Naive thymus-derived CD4-positive, alpha-beta T cell (primary cell): ENCODE data around the gene STIM2. TPM values are rescaled to one million over a fixed set of nuclear protein-coding genes. Genes with fewer than 3 reads are reported as not detected.

Experiments used
- ATAC-seq: fragments of 150-1000 bp; cut with Tn5 transposase; 2 replicates; pipeline ENCODE4 v1.10.0; 2021; ENCODE audit warnings: mild to moderate bottlenecking, moderate library complexity
- CTCF ChIA-PET: fragments of 350-600 bp; sonication (Branson Sonifier 250); formaldehyde crosslinking; loops from one replicate; lab custom pipeline; 2021; ENCODE audit warnings: antibody characterized with exemption; lab: Charles Lee
- POLR2A ChIA-PET: fragments of 350-600 bp; sonication (Branson Sonifier 250); formaldehyde crosslinking; loops from one replicate; lab custom pipeline; 2021; ENCODE audit warnings: antibody characterized with exemption, inconsistent platforms; lab: Charles Lee
- DNase-seq, 9 donors: peaks; one replicate each; pipeline versions ENCODE4 v3.0.0 to v3.0.0-alpha.2; 2020 to 2022; ENCODE audit warnings: mixed read lengths in 1 of 9
- H3K27ac ChIP-seq: one replicate; pipeline ENCODE4 v1.7.0; 2013; ENCODE audit warnings: mild to moderate bottlenecking, low read depth, low read length, moderate library complexity
- H3K27me3 ChIP-seq, 2 donors: one replicate each; pipeline ENCODE4 v1.7.0; 2013; ENCODE audit warnings: low read length in 2 of 2, mild to moderate bottlenecking in 2 of 2, moderate library complexity in 2 of 2; ENCODE audit not compliant: control insufficient read depth in 2 of 2, insufficient read depth in 2 of 2
- H3K36me3 ChIP-seq, 3 experiments: 1 replicate in 2 of 3; 2 replicates in 1 of 3; pipeline ENCODE4 v1.7.0; 2013; ENCODE audit warnings: low read length in 3 of 3, mild to moderate bottlenecking in 3 of 3, moderate library complexity in 1 of 3; ENCODE audit not compliant: insufficient read depth in 3 of 3, control insufficient read depth in 2 of 3
- H3K4me1 ChIP-seq, 2 donors: one replicate each; pipeline ENCODE4 v1.7.0; 2013; ENCODE audit warnings: low read length in 2 of 2, mild to moderate bottlenecking in 2 of 2, moderate library complexity in 1 of 2; ENCODE audit not compliant: control insufficient read depth in 2 of 2, insufficient read depth in 2 of 2
- H3K4me3 ChIP-seq: 2 replicates; pipeline ENCODE4 v1.7.0; 2013; ENCODE audit warnings: mild to moderate bottlenecking, low read length
- H3K9me3 ChIP-seq, 3 experiments: 1 replicate in 2 of 3; 2 replicates in 1 of 3; pipeline ENCODE4 v1.7.0; 2013; ENCODE audit warnings: low read length in 3 of 3; ENCODE audit not compliant: control insufficient read depth in 2 of 3
- H3K27ac Mint-ChIP-seq, 9 donors: one replicate each; pipeline ENCODE4 v1.8.0; 2020 to 2022; ENCODE audit warnings: mixed read lengths in 9 of 9, mild to moderate bottlenecking in 8 of 9, moderate library complexity in 5 of 9, inconsistent platforms in 2 of 9
- H3K27me3 Mint-ChIP-seq, 5 donors: one replicate each; pipeline ENCODE4 v1.8.0; 2021 to 2022; ENCODE audit warnings: mixed read lengths in 5 of 5, mild to moderate bottlenecking in 1 of 5
- H3K36me3 Mint-ChIP-seq, 5 donors: one replicate each; pipeline ENCODE4 v1.8.0; 2020 to 2022; ENCODE audit warnings: mixed read lengths in 5 of 5, mild to moderate bottlenecking in 3 of 5, inconsistent platforms in 1 of 5
- H3K4me1 Mint-ChIP-seq, 7 donors: one replicate each; pipeline ENCODE4 v1.8.0; 2020 to 2022; ENCODE audit warnings: mixed read lengths in 7 of 7, mild to moderate bottlenecking in 3 of 7, inconsistent platforms in 1 of 7
- H3K4me3 Mint-ChIP-seq, 10 donors: one replicate each; pipeline ENCODE4 v1.8.0; 2020 to 2022; ENCODE audit warnings: mild to moderate bottlenecking in 10 of 10, mixed read lengths in 10 of 10, moderate library complexity in 6 of 10, inconsistent platforms in 2 of 10
- H3K9me3 Mint-ChIP-seq, 11 donors: one replicate each; pipeline ENCODE4 v1.8.0; 2020 to 2022; ENCODE audit warnings: mixed read lengths in 11 of 11, mild to moderate bottlenecking in 4 of 11, inconsistent platforms in 1 of 11, moderate library complexity in 1 of 11
- intact Hi-C, 2 donors: fragments of 100-400 bp; cut with micrococcal nuclease; formaldehyde crosslinking; loops; one replicate each; pipeline ENCODE4 v1.15.1; 2023
- polyA plus RNA-seq, 2 donors: library from polyadenylated mRNA; unstranded; fragments of 300-500 nt; fragmentation: Illumina TruSeq; gene quantifications; one replicate each; pipeline ENCODE4 v1.2.3, GENCODE V29; 2021
- total RNA-seq, 6 experiments: library from RNA in 5 of 6; stranded (reverse) in 5 of 6; gene quantifications; 1 replicate in 5 of 6; 2 replicates in 1 of 6; pipeline ENCODE4 v1.2.3 and lab custom pipeline; 2021 to 2026

The STIM2 gene
- total and polyA plus RNA-seq, 7 experiments from 2014 or later, result 24.6 to 103 (median 67.0) TPM

GRCh38 chr4:26953770-26954423, 93.3 kb downstream of the STIM2 start:
- POLR2A ChIA-PET, result interaction anchor here (0.8 kb wide), 1 partner anchor 39 kb away, joined by 3 read pairs; no protein-coding TSS in a partner anchor
- Histone ChIP-seq H3K4me3 (no peak overlapping the region), H3K27ac (no peak overlapping the region), H3K4me1 (peaks cover 0 to 7% of the 10 kb centered on the region in 2 donors), H3K27me3 (no peaks in the 10 kb centered on the region), H3K9me3 (no peaks in the 10 kb centered on the region), H3K36me3 (peaks cover 0 to 3% (median 0%) of the 10 kb centered on the region in 3 experiments)
- no peaks in the 10 kb centered on the region for H3K27me3 Mint-ChIP-seq
- peaks cover 0 to 21% (median 5%) of the 10 kb centered on the region in 11 donors for H3K9me3 Mint-ChIP-seq
- H3K4me3 Mint-ChIP-seq, result peak overlapping the region in 3 of 10 donors; percentile 5 to 63 (median 32)
- H3K4me1 Mint-ChIP-seq, result peaks cover 13 to 80% (median 62%) of the 10 kb centered on the region in 7 donors
- CTCF ChIA-PET, result no interaction called here
- DNase-seq, result no peak
- peaks cover under 1 to 31% (median 29%) of the 10 kb centered on the region in 5 donors for H3K36me3 Mint-ChIP-seq
- intact Hi-C loops, result loop anchor here in 1 of 2 donors (2.0 to 5.0 kb wide), 2 partner anchors 17 to 37 kb away; no protein-coding TSS in a partner anchor
- ATAC-seq, result no peak
- H3K27ac Mint-ChIP-seq, result peak overlapping the region in 2 of 9 donors; percentile 9 to 41

- POLR2A ChIA-PET, result interaction anchor here (0.6 to 0.8 kb wide), 3 partner anchors 17 to 246 kb away, joined by 3 to 4 read pairs (median 3); no protein-coding TSS in a partner anchor
- Mint-ChIP-seq H3K9me3 (peaks cover 0 to 13% (median 2%) of the 10 kb centered on the region in 11 donors), H3K4me3 (no peak overlapping the region), H3K4me1 (peaks cover 24 to 88% (median 76%) of the 10 kb centered on the region in 7 donors), H3K36me3 (peaks cover 10 to 33% (median 26%) of the 10 kb centered on the region in 5 donors), H3K27ac (peak overlapping the region in 2 of 9 donors; percentile 2 to 52), H3K27me3 (no peaks in the 10 kb centered on the region)
- CTCF ChIA-PET, result no interaction called here
- Histone ChIP-seq H3K27ac (no peak overlapping the region), H3K27me3 (no peaks in the 10 kb centered on the region), H3K9me3 (no peaks in the 10 kb centered on the region), H3K4me3 (no peak overlapping the region), H3K36me3 (peaks cover 0 to under 1% (median 0%) of the 10 kb centered on the region in 3 experiments), H3K4me1 (peaks cover 0 to 17% of the 10 kb centered on the region in 2 donors)
- intact Hi-C loops, result loop anchor here in 1 of 2 donors (5.0 kb wide), 1 partner anchor 47 kb away; no protein-coding TSS in a partner anchor
- DNase-seq (no peak), ATAC-seq (no peak)
Observed at GRCh38 chr4:26955241-26955640, 94.6 kb downstream of the STIM2 start.

GRCh38 chr4:26958925-26959653, 98.4 kb downstream of the STIM2 start:
- Mint-ChIP-seq H3K4me1 (peaks cover 22 to 81% (median 69%) of the 10 kb centered on the region in 7 donors), H3K4me3 (peak overlapping the region in 8 of 10 donors; percentile 0 to 50 (median 33)), H3K27me3 (no peaks in the 10 kb centered on the region), H3K27ac (peak overlapping the region in 6 of 9 donors; percentile 2 to 67 (median 26)), H3K9me3 (no peaks in the 10 kb centered on the region), H3K36me3 (peaks cover 10 to 28% (median 18%) of the 10 kb centered on the region in 5 donors)
- ATAC-seq, result peak; percentile 12
- Histone ChIP-seq H3K4me3 (no peak overlapping the region), H3K4me1 (peaks cover 0 to 11% of the 10 kb centered on the region in 2 donors), H3K9me3 (no peaks in the 10 kb centered on the region), H3K36me3 (no peaks in the 10 kb centered on the region), H3K27ac (no peak overlapping the region), H3K27me3 (no peaks in the 10 kb centered on the region)
- ChIA-PET POLR2A (interaction anchor here (0.7 kb wide), 1 partner anchor 10 kb away, joined by 4 read pairs; no protein-coding TSS in a partner anchor), CTCF (interaction anchor here (0.7 kb wide), 1 partner anchor 10 kb away, joined by 3 read pairs; no protein-coding TSS in a partner anchor)
- no peak for DNase-seq
- intact Hi-C loops, result loop anchor here in 1 of 2 donors (1.0 to 5.0 kb wide), 2 partner anchors 43 to 97 kb away; no protein-coding TSS in a partner anchor

- Mint-ChIP-seq H3K9me3 (no peaks in the 10 kb centered on the region), H3K27ac (peak overlapping the region in 5 of 9 donors; percentile 14 to 67 (median 38)), H3K27me3 (no peaks in the 10 kb centered on the region), H3K36me3 (peaks cover 10 to 28% (median 18%) of the 10 kb centered on the region in 5 donors), H3K4me3 (peak overlapping the region in 5 of 10 donors; percentile 0 to 42 (median 4)), H3K4me1 (peaks cover 24 to 83% (median 71%) of the 10 kb centered on the region in 7 donors)
- Histone ChIP-seq H3K27ac (no peak overlapping the region), H3K4me1 (peaks cover 0 to 11% of the 10 kb centered on the region in 2 donors), H3K36me3 (no peaks in the 10 kb centered on the region), H3K9me3 (no peaks in the 10 kb centered on the region), H3K27me3 (no peaks in the 10 kb centered on the region), H3K4me3 (no peak overlapping the region)
- ChIA-PET CTCF (interaction anchor here (0.7 kb wide), 1 partner anchor 11 kb away, joined by 3 read pairs; no protein-coding TSS in a partner anchor), POLR2A (no interaction called here)
- ATAC-seq (peak; percentile 52), DNase-seq (peak in 1 of 9 donors; percentile 12)
- intact Hi-C loops, result loop anchor here in 1 of 2 donors (1.0 to 5.0 kb wide), 2 partner anchors 43 to 97 kb away; no protein-coding TSS in a partner anchor
Observed at GRCh38 chr4:26959654-26960047, 99.0 kb downstream of the STIM2 start.

- Mint-ChIP-seq H3K27me3 (no peaks in the 10 kb centered on the region), H3K9me3 (no peaks in the 10 kb centered on the region), H3K27ac (peak overlapping the region in 3 of 9 donors; percentile 10 to 43 (median 13)), H3K36me3 (peaks cover 10 to 41% (median 31%) of the 10 kb centered on the region in 5 donors), H3K4me3 (no peak overlapping the region), H3K4me1 (peaks cover 29 to 83% (median 75%) of the 10 kb centered on the region in 7 donors)
- Histone ChIP-seq H3K27ac (no peak overlapping the region), H3K4me3 (no peak overlapping the region), H3K9me3 (no peaks in the 10 kb centered on the region), H3K4me1 (peaks cover 0 to 11% of the 10 kb centered on the region in 2 donors), H3K27me3 (no peaks in the 10 kb centered on the region), H3K36me3 (no peaks in the 10 kb centered on the region)
- POLR2A ChIA-PET, result interaction anchor here (1.2 to 1.5 kb wide), 2 partner anchors 13 to 129 kb away, joined by 3 to 5 read pairs; no protein-coding TSS in a partner anchor
- DNase-seq (no peak), ATAC-seq (no peak)
- CTCF ChIA-PET, result no interaction called here
- intact Hi-C loops, result no loop called here
Observed at GRCh38 chr4:26962720-26963119, 102.1 kb downstream of the STIM2 start.

GRCh38 chr4:26964512-26964911, 103.9 kb downstream of the STIM2 start:
- Histone ChIP-seq H3K4me1 (peaks cover 0 to 4% of the 10 kb centered on the region in 2 donors), H3K27ac (no peak overlapping the region), H3K4me3 (no peak overlapping the region), H3K36me3 (no peaks in the 10 kb centered on the region), H3K9me3 (no peaks in the 10 kb centered on the region), H3K27me3 (no peaks in the 10 kb centered on the region)
- CTCF ChIA-PET, result interaction anchor here (1.0 kb wide), 1 partner anchor 43 kb away, joined by 4 read pairs; no protein-coding TSS in a partner anchor
- Mint-ChIP-seq H3K36me3 (peaks cover 3 to 38% (median 29%) of the 10 kb centered on the region in 5 donors), H3K4me1 (peaks cover 21 to 79% (median 71%) of the 10 kb centered on the region in 7 donors), H3K27ac (peak overlapping the region in 5 of 9 donors; percentile 2 to 15 (median 4)), H3K27me3 (no peaks in the 10 kb centered on the region), H3K9me3 (peaks cover 0 to 2% (median 0%) of the 10 kb centered on the region in 11 donors), H3K4me3 (no peak overlapping the region)
- DNase-seq (no peak), ATAC-seq (no peak)
- POLR2A ChIA-PET, result no interaction called here
- intact Hi-C loops, result no loop called here
